Body of pancreas (tissue), 4 donors: ENCODE measurements around the gene PYGO2. TPM values are rescaled to one million over a fixed set of nuclear protein-coding genes. Genes with fewer than 3 reads are reported as not detected.
A peak's percentile ranks its signal among the peaks of the same experiment; 100 is the strongest.

Experiments
- ATAC-seq: fragments of 150-250 bp; one replicate; pipeline ENCODE4 v1.9.1; 2016
- DNase-seq, 4 donors: peaks; one replicate each; pipeline ENCODE4 v3.0.0-alpha.2; 2019
- H3K27ac ChIP-seq, 4 donors: fragments of 200-600 bp; sonication (generic); 1 replicate in 3 of 4; 2 replicates in 1 of 4; pipeline versions ENCODE4 v1.5.1 to v1.6.1; 2016 to 2019; ENCODE audit warnings: mild to moderate bottlenecking in 1 of 4, mixed read lengths in 1 of 4, moderate library complexity in 1 of 4
- H3K27me3 ChIP-seq, 2 donors: fragments of 200-600 bp; sonication (generic); one replicate each; pipeline ENCODE4 v1.6.0; 2016; ENCODE audit warnings: mild to moderate bottlenecking in 1 of 2
- H3K36me3 ChIP-seq, 2 donors: fragments of 200-600 bp; sonication (generic); replicated peaks in 1 of 2; 2 replicates each; pipeline ENCODE4 v1.5.1; 2016; ENCODE audit warnings: low read depth in 2 of 2; ENCODE audit not compliant: insufficient read depth in 1 of 2
- H3K4me1 ChIP-seq: fragments of 200-600 bp; sonication (generic); one replicate; pipeline ENCODE4 v1.6.0; 2016
- H3K4me3 ChIP-seq, 2 donors: fragments of 200-600 bp; sonication (generic); 1 replicate in 1 of 2; 2 replicates in 1 of 2; pipeline ENCODE4 v1.5.1; 2016 to 2019
- H3K9me3 ChIP-seq, 3 donors: fragments of 200-600 bp; sonication (generic); 1 replicate in 2 of 3; 2 replicates in 1 of 3; pipeline ENCODE4 v1.5.1; 2016
- CTCF ChIP-seq, 7 experiments: fragments of 450-650 bp in 4 of 7; fragments of 200-600 bp in 3 of 7; sonication (generic) in 3 of 7; IDR thresholded peaks; one replicate each; pipeline ENCODE4 v1.5.1; 2016 to 2019; ENCODE audit warnings: antibody characterized with exemption in 7 of 7
- POLR2A ChIP-seq, 3 donors: fragments of 450-650 bp; IDR thresholded peaks; one replicate each; pipeline ENCODE4 v1.6.1; 2016; ENCODE audit warnings: antibody characterized with exemption in 3 of 3, mild to moderate bottlenecking in 2 of 3
- WGBS, 2 donors: methylation state at CpG; one replicate each; pipeline ENCODE4 v1.1.5; 2017; 5-methylcytosine and 5-hydroxymethylcytosine counted together
- intact Hi-C: fragments of 100-400 bp; cut with DNase I; formaldehyde crosslinking; loops from one replicate; pipeline ENCODE4 v1.15.1; 2023
- total RNA-seq, 2 donors: library from RNA; depleted of rRNA; stranded (reverse); fragments of >200 nt; gene quantifications; one replicate each; pipeline ENCODE4 v1.1.0, GENCODE V29; 2016

PYGO2 gene
- total RNA-seq, 2 donors from 2014 or later, result 10.9 to 15.2 TPM

- no peak overlapping the region for H3K4me3 ChIP-seq
- peaks cover 42% of the 10 kb centered on the region for H3K4me1 ChIP-seq
- H3K9me3 ChIP-seq, result no peaks in the 10 kb centered on the region
- H3K36me3 ChIP-seq, result peaks cover 7 to 25% of the 10 kb centered on the region in 2 donors
- no peak for DNase-seq
- intact Hi-C loops, result no loop called here
- no peaks in the 10 kb centered on the region for H3K27me3 ChIP-seq
- no peak for ATAC-seq
- TF ChIP-seq CTCF (IDR thresholded peaks at IDR 0.05) (no peak), POLR2A (IDR thresholded peaks at IDR 0.05) (no peak)
- peak overlapping the region in 3 of 4 donors; percentile 96 to 98 (median 97) for H3K27ac ChIP-seq
- WGBS, 2 donors, result 77 to 85% methylated on average over 5 of the region's 5 CpGs
Observed at GRCh38 chr1:154969246-154969645, 7.7 kb upstream of the PYGO2 start.

GRCh38 chr1:154968731-154969130 is 7.1 kb upstream of the PYGO2 start:
- 84 to 94% methylated on average over 3 of the region's 3 CpGs for WGBS, 2 donors
- H3K4me1 ChIP-seq, result peaks cover 42% of the 10 kb centered on the region
- intact Hi-C loops, result no loop called here
- TF ChIP-seq CTCF (IDR thresholded peaks at IDR 0.05) (no peak), POLR2A (IDR thresholded peaks at IDR 0.05) (no peak)
- peaks cover 7 to 26% of the 10 kb centered on the region in 2 donors for H3K36me3 ChIP-seq
- no peaks in the 10 kb centered on the region for H3K9me3 ChIP-seq
- no peaks in the 10 kb centered on the region for H3K27me3 ChIP-seq
- peak overlapping the region in 2 of 4 donors; percentile 9 to 96 for H3K27ac ChIP-seq
- ATAC-seq (no peak), DNase-seq (no peak)
- no peak overlapping the region for H3K4me3 ChIP-seq

- intact Hi-C loops, result no loop called here
- peaks cover 43% of the 10 kb centered on the region for H3K4me1 ChIP-seq
- H3K27me3 ChIP-seq, result no peaks in the 10 kb centered on the region
- ATAC-seq (no peak), DNase-seq (no peak)
- peak overlapping the region in 2 of 4 donors; percentile 19 to 20 for H3K27ac ChIP-seq
- TF ChIP-seq CTCF (IDR thresholded peaks at IDR 0.05), result no peak
- TF ChIP-seq POLR2A (IDR thresholded peaks at IDR 0.05), result no peak
- no peaks in the 10 kb centered on the region for H3K9me3 ChIP-seq
- H3K36me3 ChIP-seq, result peaks cover 7 to 30% of the 10 kb centered on the region in 2 donors
- no peak overlapping the region for H3K4me3 ChIP-seq
- 87 to 88% methylated on average over 5 of the region's 5 CpGs for WGBS, 2 donors
Observed at GRCh38 chr1:154967331-154967950, 5.9 kb upstream of the PYGO2 start.

- H3K4me3 ChIP-seq, result no peak overlapping the region
- 80 to 88% methylated on average over 4 to 7 of the region's 7 CpGs for WGBS, 2 donors
- H3K9me3 ChIP-seq, result no peaks in the 10 kb centered on the region
- no peak for DNase-seq
- H3K4me1 ChIP-seq, result peaks cover 35% of the 10 kb centered on the region
- ATAC-seq, result no peak
- TF ChIP-seq POLR2A (IDR thresholded peaks at IDR 0.05) (no peak), CTCF (IDR thresholded peaks at IDR 0.05) (no peak)
- no peaks in the 10 kb centered on the region for H3K27me3 ChIP-seq
- no peak overlapping the region for H3K27ac ChIP-seq
- peaks cover 7 to 30% of the 10 kb centered on the region in 2 donors for H3K36me3 ChIP-seq
- intact Hi-C loops, result no loop called here
Observed at GRCh38 chr1:154966111-154966510, 4.5 kb upstream of the PYGO2 start.

GRCh38 chr1:154964359-154964758 is 2.8 kb upstream of the PYGO2 start:
- Histone ChIP-seq H3K27ac (no peak overlapping the region), H3K36me3 (peaks cover 7 to 30% of the 10 kb centered on the region in 2 donors), H3K9me3 (no peaks in the 10 kb centered on the region), H3K4me3 (no peak overlapping the region), H3K4me1 (peaks cover 27% of the 10 kb centered on the region), H3K27me3 (no peaks in the 10 kb centered on the region)
- DNase-seq (no peak), ATAC-seq (no peak)
- TF ChIP-seq CTCF (IDR thresholded peaks at IDR 0.05), result no peak
- 65 to 68% methylated on average over 4 to 6 of the region's 6 CpGs for WGBS, 2 donors
- intact Hi-C loops, result loop anchor here (5.0 kb wide), 1 partner anchor 48 kb away; no protein-coding TSS in a partner anchor
